IMR-90 (cell line): Measurements from ENCODE around the gene FABP6. TPM values are rescaled to one million over a fixed set of nuclear protein-coding genes. Genes with fewer than 3 reads are reported as not detected.

Experiments
- ATAC-seq: fragments of 200-7000 bp; cut with Tn5 transposase; 2 replicates; pipeline ENCODE4 v1.9.1; 2020; ENCODE audit warnings: low read depth, mild to moderate bottlenecking, moderate library complexity
- BruUV-seq: library from RNA; stranded (reverse); fragments of 400-500 nt; replicated peaks from 2 replicates; lab custom pipeline; 2021; lab: Mats Ljungman, UMichigan
- CTCF ChIA-PET: fragments of 300-600 bp; formaldehyde crosslinking; extraction: SDS; loops from one replicate; lab custom pipeline; 2021; ENCODE audit warnings: antibody characterized with exemption; lab: Yijun Ruan, JAX
- POLR2A ChIA-PET: fragments of 300-600 bp; sonication (Branson Sonifier 250); formaldehyde crosslinking; loops from one replicate; lab custom pipeline; 2022; ENCODE audit warnings: antibody characterized with exemption; ENCODE audit not compliant: unreplicated experiment; lab: Charles Lee
- DNase-seq: peaks from one replicate; pipeline ENCODE4 v3.0.0; 2013
- H2AFZ ChIP-seq: replicated peaks from 2 replicates; pipeline ENCODE3; 2013; ENCODE audit warnings: low read length, mild to moderate bottlenecking; ENCODE audit not compliant: poor library complexity
- H2AK5ac ChIP-seq: 2 replicates; pipeline ENCODE4 v1.6.1; 2013; ENCODE audit warnings: low read depth, low read length, inconsistent platforms
- H2AK9ac ChIP-seq: replicated peaks from 2 replicates; pipeline ENCODE3; 2013; ENCODE audit warnings: mild to moderate bottlenecking, low read depth, low read length, moderate library complexity; ENCODE audit not compliant: poor library complexity
- H2BK120ac ChIP-seq: 2 replicates; pipeline ENCODE4 v1.6.1; 2013; ENCODE audit warnings: low read depth, low read length, inconsistent platforms
- H2BK15ac ChIP-seq: 3 replicates; pipeline ENCODE4 v1.6.1; 2013; ENCODE audit warnings: low read depth, low read length, inconsistent platforms
- H2BK20ac ChIP-seq: 2 replicates; pipeline ENCODE4 v1.6.1; 2013; ENCODE audit warnings: low read depth, mild to moderate bottlenecking, inconsistent platforms, low read length, moderate library complexity
- H2BK5ac ChIP-seq: 2 replicates; pipeline ENCODE4 v1.6.1; 2013; ENCODE audit warnings: mild to moderate bottlenecking, low read depth, low read length, inconsistent platforms; ENCODE audit not compliant: poor library complexity, severe bottlenecking
- H3K14ac ChIP-seq: replicated peaks from 2 replicates; pipeline ENCODE4 v1.6.1; 2013; ENCODE audit warnings: low read depth, low read length, inconsistent platforms
- H3K18ac ChIP-seq: 2 replicates; pipeline ENCODE4 v1.6.1; 2013; ENCODE audit warnings: low read depth, low read length, control low read depth
- H3K23ac ChIP-seq: 2 replicates; pipeline ENCODE4 v1.6.1; 2013; ENCODE audit warnings: low read depth, low read length, inconsistent platforms
- H3K27ac ChIP-seq: 2 replicates; pipeline ENCODE4 v1.5.1; 2013; ENCODE audit warnings: mild to moderate bottlenecking, control low read depth, low read length; ENCODE audit not compliant: insufficient read depth
- H3K27me3 ChIP-seq: 2 replicates; pipeline ENCODE4 v1.6.1; 2013; ENCODE audit warnings: low read length; ENCODE audit not compliant: control insufficient read depth, insufficient read depth
- H3K36me3 ChIP-seq: 2 replicates; pipeline ENCODE4 v1.6.1; 2013; ENCODE audit warnings: low read length, mixed read lengths; ENCODE audit not compliant: control insufficient read depth, insufficient read depth
- H3K4ac ChIP-seq: 2 replicates; pipeline ENCODE4 v1.6.1; 2013; ENCODE audit warnings: low read depth, low read length, inconsistent platforms
- H3K4me1 ChIP-seq: 2 replicates; pipeline ENCODE4 v1.6.1; 2013; ENCODE audit warnings: low read length, mixed read lengths; ENCODE audit not compliant: control insufficient read depth, insufficient read depth
- H3K4me2 ChIP-seq: 2 replicates; pipeline ENCODE4 v1.6.1; 2013; ENCODE audit warnings: low read depth, mild to moderate bottlenecking, control low read depth, low read length, moderate library complexity
- H3K4me3 ChIP-seq: 2 replicates; pipeline ENCODE4 v1.5.1; 2013; ENCODE audit warnings: low read depth, mild to moderate bottlenecking, control low read depth, low read length, moderate library complexity; ENCODE audit not compliant: insufficient read depth
- H3K56ac ChIP-seq: 2 replicates; pipeline ENCODE4 v1.6.1; 2013; ENCODE audit warnings: low read length, inconsistent platforms; ENCODE audit not compliant: insufficient read depth; ENCODE audit errors: extremely low read depth
- H3K79me1 ChIP-seq, 2 experiments: 2 replicates each; pipeline ENCODE4 v1.6.1; 2013; ENCODE audit warnings: low read length in 2 of 2, inconsistent platforms in 1 of 2, low read depth in 1 of 2
- H3K9ac ChIP-seq: 2 replicates; pipeline ENCODE4 v1.6.1; 2013; ENCODE audit warnings: low read depth, low read length, control low read depth
- H3K9me1 ChIP-seq: 2 replicates; pipeline ENCODE4 v1.6.1; 2013; ENCODE audit warnings: low read length, inconsistent platforms; ENCODE audit not compliant: insufficient read depth
- H3K9me3 ChIP-seq: 2 replicates; pipeline ENCODE4 v1.6.1; 2013; ENCODE audit warnings: low read length; ENCODE audit not compliant: control insufficient read depth, insufficient read depth
- H4K20me1 ChIP-seq: 2 replicates; pipeline ENCODE4 v1.6.1; 2013; ENCODE audit warnings: low read length, inconsistent platforms; ENCODE audit not compliant: insufficient read depth
- H4K5ac ChIP-seq: 2 replicates; pipeline ENCODE4 v1.6.1; 2013; ENCODE audit warnings: mild to moderate bottlenecking, low read depth, low read length, control low read depth
- H4K8ac ChIP-seq, 2 experiments: 2 replicates each; pipeline ENCODE4 v1.6.1; 2013; ENCODE audit warnings: low read depth in 2 of 2, low read length in 2 of 2, control low read depth in 1 of 2, inconsistent platforms in 1 of 2
- H4K91ac ChIP-seq: 2 replicates; pipeline ENCODE4 v1.6.1; 2013; ENCODE audit warnings: low read depth, low read length, inconsistent platforms; ENCODE audit not compliant: insufficient read depth
- BHLHE40 ChIP-seq: fragments of 150-350 bp; IDR thresholded peaks from 2 replicates; pipeline ENCODE4 v1.6.1; 2016; ENCODE audit warnings: mild to moderate bottlenecking, low read depth, low read length
- CEBPB ChIP-seq: IDR thresholded peaks from 2 replicates; pipeline ENCODE4 v1.6.1; 2012; ENCODE audit warnings: low read depth, low read length, improper control_type of control experiment
- CHD1 ChIP-seq: IDR thresholded peaks from 2 replicates; pipeline ENCODE4 v1.6.1; 2012; ENCODE audit warnings: low read depth, low read length, improper control_type of control experiment
- CTCF ChIP-seq: conservative IDR thresholded peaks from 2 replicates; pipeline ENCODE4 v1.5.1; 2012; ENCODE audit warnings: mild to moderate bottlenecking, low read depth, low read length, improper control_type of control experiment
- ELK1 ChIP-seq: fragments of 150-350 bp; IDR thresholded peaks from 2 replicates; pipeline ENCODE4 v1.6.1; 2016; ENCODE audit warnings: low read depth, mild to moderate bottlenecking, low read length, moderate library complexity, borderline replicate concordance
- FOS ChIP-seq: fragments of 150-350 bp; IDR thresholded peaks from 2 replicates; pipeline ENCODE4 v1.6.1; 2016; ENCODE audit warnings: low read depth, low read length
- MAFK ChIP-seq: IDR thresholded peaks from 2 replicates; pipeline ENCODE4 v1.6.1; 2012; ENCODE audit warnings: low read depth, low read length, improper control_type of control experiment
- MAZ ChIP-seq: IDR thresholded peaks from 2 replicates; pipeline ENCODE4 v1.6.1; 2012; ENCODE audit warnings: low read depth, mild to moderate bottlenecking, low read length, improper control_type of control experiment, moderate library complexity, borderline replicate concordance
- MXI1 ChIP-seq: IDR thresholded peaks from 2 replicates; pipeline ENCODE4 v1.6.1; 2012; ENCODE audit warnings: low read depth, mild to moderate bottlenecking, low read length, moderate library complexity, borderline replicate concordance
- NFE2L2 ChIP-seq: fragments of 150-350 bp; IDR thresholded peaks from 2 replicates; pipeline ENCODE4 v1.6.1; 2016; ENCODE audit warnings: low read depth, mild to moderate bottlenecking, low read length
- POLR2A ChIP-seq: IDR thresholded peaks from 2 replicates; pipeline ENCODE4 v1.6.1; 2012; ENCODE audit warnings: mild to moderate bottlenecking, low read depth, low read length
- RAD21 ChIP-seq: IDR thresholded peaks from 2 replicates; pipeline ENCODE4 v1.6.1; 2012; ENCODE audit warnings: low read length, improper control_type of control experiment
- RCOR1 ChIP-seq: IDR thresholded peaks from 2 replicates; pipeline ENCODE4 v1.6.1; 2012; ENCODE audit warnings: mild to moderate bottlenecking, low read length, improper control_type of control experiment; ENCODE audit not compliant: insufficient replicate concordance
- RFX5 ChIP-seq: IDR thresholded peaks from 2 replicates; pipeline ENCODE4 v1.8.0; 2012; ENCODE audit warnings: low read depth, mild to moderate bottlenecking, low read length, moderate library complexity
- SMC3 ChIP-seq: fragments of 150-350 bp; IDR thresholded peaks from 2 replicates; pipeline ENCODE4 v1.6.1; 2016; ENCODE audit warnings: low read depth, mild to moderate bottlenecking, antibody characterized with exemption, low read length, moderate library complexity
- USF2 ChIP-seq: fragments of 150-350 bp; IDR thresholded peaks from 2 replicates; pipeline ENCODE4 v1.6.1; 2017; ENCODE audit warnings: mild to moderate bottlenecking, antibody characterized with exemption, low read length, low read depth
- WGBS, 2 experiments: methylation state at CpG; one replicate each; pipeline versions ENCODE4 v1.1.5 to v1.1.7; 2013; ENCODE audit warnings: missing lambda C conversion rate in 2 of 2; ENCODE audit not compliant: insufficient read length in 1 of 2; ENCODE audit errors: extremely low coverage in 2 of 2; 5-methylcytosine and 5-hydroxymethylcytosine counted together
- dilution Hi-C: fragments of 300-500 bp; cut with HindIII; formaldehyde crosslinking; loops from one replicate; pipeline ENCODE4 v1.14.3; 2018; ENCODE audit warnings: low sequenced_read_pairs; ENCODE audit not compliant: unreplicated experiment
- in situ Hi-C: fragments of 300-500 bp; cut with MboI; formaldehyde crosslinking; loops from 3 replicates; pipeline ENCODE4 v1.14.3; 2019; ENCODE audit warnings: low sequenced_read_pairs, inconsistent platforms, mixed read lengths
- intact Hi-C: fragments of 100-400 bp; cut with micrococcal nuclease; formaldehyde crosslinking; loops from 2 replicates; pipeline ENCODE4 v1.10.0; 2022
- polyA plus RNA-seq, 3 experiments: library from polyadenylated mRNA; depleted of rRNA; stranded (reverse); fragments of >200 nt; gene quantifications; 2 replicates each; pipeline ENCODE4 v1.2.3, GENCODE V29; 2012; ENCODE audit warnings: low replicate concordance in 1 of 3
- total RNA-seq: library from RNA; depleted of rRNA; stranded (reverse); fragments of >200 nt; gene quantifications from 2 replicates; pipeline ENCODE4 v1.2.3, GENCODE V29; 2012

The FABP6 gene
- total and polyA plus RNA-seq, 2 of the 4 experiments (the other 2 are of a cell fraction): not detected

- no peak overlapping the region for H2AFZ ChIP-seq
- H3K4me2 ChIP-seq: no peak overlapping the region
- H4K91ac ChIP-seq: no peak overlapping the region
- H3K79me1 ChIP-seq: peaks cover 1 to 3% of the 10 kb centered on the region in 2 experiments; a peak in 2 of 4 replicates
- no peak overlapping the region for H2AK9ac ChIP-seq
- H3K27me3 ChIP-seq: no peaks in the 10 kb centered on the region
- H3K9me1 ChIP-seq: no peaks in the 10 kb centered on the region
- no peak overlapping the region for H3K27ac ChIP-seq
- no peak for ATAC-seq
- in situ Hi-C loops (no loop called here), intact Hi-C loops (no loop called here), dilution Hi-C loops (no loop called here)
- no peak overlapping the region for H3K14ac ChIP-seq
- H2BK120ac ChIP-seq: no peak overlapping the region
- WGBS, 2 experiments: 100% methylated on average over 1 of the region's 6 CpGs; no CpG with 5 or more reads in 1 of the 2 experiments
- H3K4me1 ChIP-seq: no peaks in the 10 kb centered on the region
- BruUV-seq: no TSS peak
- H3K23ac ChIP-seq: no peak overlapping the region
- H3K18ac ChIP-seq: no peak overlapping the region
- no peak overlapping the region for H2AK5ac ChIP-seq
- ChIA-PET CTCF (no interaction called here), POLR2A (no interaction called here)
- H2BK5ac ChIP-seq: no peak overlapping the region
- DNase-seq: no peak
- no peaks in the 10 kb centered on the region for H3K9me3 ChIP-seq
- H3K36me3 ChIP-seq: peaks cover 18% of the 10 kb centered on the region
- H4K8ac ChIP-seq: no peak overlapping the region
- TF ChIP-seq CTCF (no peak), FOS (no peak), RFX5 (no peak), RCOR1 (no peak), CHD1 (no peak), RAD21 (no peak), BHLHE40 (no peak), SMC3 (no peak), MAFK (no peak), CEBPB (no peak), MAZ (no peak), POLR2A (no peak), MXI1 (no peak), ELK1 (no peak), USF2 (no peak), NFE2L2 (no peak)
- no peak overlapping the region for H4K5ac ChIP-seq
- H3K4me3 ChIP-seq: no peak overlapping the region
- no peak overlapping the region for H2BK20ac ChIP-seq
- no peak overlapping the region for H3K56ac ChIP-seq
- H3K9ac ChIP-seq: no peak overlapping the region
- no peak overlapping the region for H3K4ac ChIP-seq
- no peaks in the 10 kb centered on the region for H4K20me1 ChIP-seq
- H2BK15ac ChIP-seq: no peak overlapping the region
Observed at GRCh38 chr5:160254706-160255105, 25.4 kb downstream of the FABP6 start.
